ENCODE results near the gene TMEM81. TPM values are rescaled to one million over a fixed set of nuclear protein-coding genes. Genes with fewer than 3 reads are reported as not detected.

The TMEM81 gene
- total and polyA plus RNA-seq, 2 experiments from 2014 or later = 3.6 to 4.5 TPM

GRCh38 chr1:205048382-205048781, 35.9 kb downstream of the TMEM81 start:
- Mint-ChIP-seq H3K36me3 (ENCODE audit: low read depth) (no peaks in the 10 kb centered on the region), H3K4me1 (peaks cover 42% of the 10 kb centered on the region), H3K27me3 (ENCODE audit: insufficient read depth, low read depth, poor library complexity) (peaks cover 24% of the 10 kb centered on the region), H3K4me3 (no peak overlapping the region), H3K27ac (no peak overlapping the region), H3K9me3 (no peaks in the 10 kb centered on the region)
- Histone ChIP-seq H3K27ac (ENCODE audit: low read depth) (no peak overlapping the region), H3F3A (replicated peaks; ENCODE audit: low read depth) (no peaks in the 10 kb centered on the region), H3K4me1 (ENCODE audit: insufficient read depth) (peaks cover 27% of the 10 kb centered on the region), H3K4me2 (no peak overlapping the region), H3K27me3 (ENCODE audit: insufficient read depth) (0 out of 2 replicates have a peak, but pooled peaks cover 8% of the 10 kb centered on the region), H3K36me3 (ENCODE audit: insufficient read depth) (no peaks in the 10 kb centered on the region), H3K4me3 (no peak overlapping the region), H4K20me1 (replicated peaks; ENCODE audit: insufficient read depth) (no peaks in the 10 kb centered on the region), H3K79me2 (replicated peaks; ENCODE audit: insufficient read depth) (no peaks in the 10 kb centered on the region), H3K9me2 (ENCODE audit: insufficient read depth) (0 out of 2 replicates have a peak, but pooled peaks cover 4% of the 10 kb centered on the region), H2AFZ (no peak overlapping the region)
- ATAC-seq (no peak), DNase-seq (ENCODE audit: low spot score) (no peak)
- TF ChIP-seq CREB1 (CRISPR knock-in tag; IDR thresholded peaks at IDR 0.05; ENCODE audit: low read depth) = no peak

- Histone ChIP-seq H3K4me1 (ENCODE audit: insufficient read depth) (peaks cover 29% of the 10 kb centered on the region), H3K27ac (ENCODE audit: low read depth) (no peak overlapping the region), H2AFZ (no peak overlapping the region), H3K9me2 (ENCODE audit: insufficient read depth) (0 out of 2 replicates have a peak, but pooled peaks cover 4% of the 10 kb centered on the region), H3K79me2 (replicated peaks; ENCODE audit: insufficient read depth) (no peaks in the 10 kb centered on the region), H3K36me3 (ENCODE audit: insufficient read depth) (no peaks in the 10 kb centered on the region), H3K27me3 (ENCODE audit: insufficient read depth) (0 out of 2 replicates have a peak, but pooled peaks cover 11% of the 10 kb centered on the region), H3F3A (replicated peaks; ENCODE audit: low read depth) (no peaks in the 10 kb centered on the region), H3K4me3 (no peak overlapping the region), H3K4me2 (no peak overlapping the region), H4K20me1 (replicated peaks; ENCODE audit: insufficient read depth) (no peaks in the 10 kb centered on the region)
- ATAC-seq (no peak), DNase-seq (ENCODE audit: low spot score) (no peak)
- Mint-ChIP-seq H3K4me3 (no peak overlapping the region), H3K27me3 (ENCODE audit: insufficient read depth, low read depth, poor library complexity) (peaks cover 24% of the 10 kb centered on the region), H3K4me1 (peaks cover 37% of the 10 kb centered on the region), H3K36me3 (ENCODE audit: low read depth) (no peaks in the 10 kb centered on the region), H3K9me3 (no peaks in the 10 kb centered on the region), H3K27ac (no peak overlapping the region)
- TF ChIP-seq ZNF331 (CRISPR knock-in tag; IDR thresholded peaks at IDR 0.05; ENCODE audit: low read depth) (no peak), CREB1 (CRISPR knock-in tag; IDR thresholded peaks at IDR 0.05; ENCODE audit: low read depth) (no peak), JUNB (IDR thresholded peaks at IDR 0.05; ENCODE audit: unreplicated experiment) (no peak), ZNF114 (CRISPR knock-in tag; IDR thresholded peaks at IDR 0.05) (no peak), STAT1 (IDR thresholded peaks at IDR 0.05; ENCODE audit: unreplicated experiment) (no peak), POLR2AphosphoS5 (IDR thresholded peaks at IDR 0.05; ENCODE audit: low read depth) (no peak), EZH2 (IDR thresholded peaks at IDR 0.05; ENCODE audit: low read depth, unreplicated experiment) (no peak), REST (IDR thresholded peaks at IDR 0.05; ENCODE audit: unreplicated experiment) (no peak)
- TF ChIP-seq, protein P1, sequence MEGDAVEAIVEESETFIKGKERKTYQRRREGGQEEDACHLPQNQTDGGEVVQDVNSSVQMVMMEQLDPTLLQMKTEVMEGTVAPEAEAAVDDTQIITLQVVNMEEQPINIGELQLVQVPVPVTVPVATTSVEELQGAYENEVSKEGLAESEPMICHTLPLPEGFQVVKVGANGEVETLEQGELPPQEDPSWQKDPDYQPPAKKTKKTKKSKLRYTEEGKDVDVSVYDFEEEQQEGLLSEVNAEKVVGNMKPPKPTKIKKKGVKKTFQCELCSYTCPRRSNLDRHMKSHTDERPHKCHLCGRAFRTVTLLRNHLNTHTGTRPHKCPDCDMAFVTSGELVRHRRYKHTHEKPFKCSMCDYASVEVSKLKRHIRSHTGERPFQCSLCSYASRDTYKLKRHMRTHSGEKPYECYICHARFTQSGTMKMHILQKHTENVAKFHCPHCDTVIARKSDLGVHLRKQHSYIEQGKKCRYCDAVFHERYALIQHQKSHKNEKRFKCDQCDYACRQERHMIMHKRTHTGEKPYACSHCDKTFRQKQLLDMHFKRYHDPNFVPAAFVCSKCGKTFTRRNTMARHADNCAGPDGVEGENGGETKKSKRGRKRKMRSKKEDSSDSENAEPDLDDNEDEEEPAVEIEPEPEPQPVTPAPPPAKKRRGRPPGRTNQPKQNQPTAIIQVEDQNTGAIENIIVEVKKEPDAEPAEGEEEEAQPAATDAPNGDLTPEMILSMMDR (conservative IDR thresholded peaks at IDR 0.05; ENCODE audit: low read depth in 2 of 2) = no peak
- TF ChIP-seq, protein P2, sequence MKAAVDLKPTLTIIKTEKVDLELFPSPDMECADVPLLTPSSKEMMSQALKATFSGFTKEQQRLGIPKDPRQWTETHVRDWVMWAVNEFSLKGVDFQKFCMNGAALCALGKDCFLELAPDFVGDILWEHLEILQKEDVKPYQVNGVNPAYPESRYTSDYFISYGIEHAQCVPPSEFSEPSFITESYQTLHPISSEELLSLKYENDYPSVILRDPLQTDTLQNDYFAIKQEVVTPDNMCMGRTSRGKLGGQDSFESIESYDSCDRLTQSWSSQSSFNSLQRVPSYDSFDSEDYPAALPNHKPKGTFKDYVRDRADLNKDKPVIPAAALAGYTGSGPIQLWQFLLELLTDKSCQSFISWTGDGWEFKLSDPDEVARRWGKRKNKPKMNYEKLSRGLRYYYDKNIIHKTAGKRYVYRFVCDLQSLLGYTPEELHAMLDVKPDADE (IDR thresholded peaks at IDR 0.05) = no peak
Observed at GRCh38 chr1:205047764-205048231, 36.5 kb downstream of the TMEM81 start.
